SK-N-SH treated with all-trans-retinoic acid at 6 μM for 48 hours (cell line): ENCODE results near the gene GALT.

Source experiments
- ARNTL ChIP-seq: fragments of 450-650 bp; formaldehyde crosslinking; IDR thresholded peaks from 2 replicates; pipeline ENCODE4 v1.5.0; 2020; ENCODE audit warnings: low read depth, mild to moderate bottlenecking, moderate library complexity, borderline replicate concordance
- CSDC2 ChIP-seq: fragments of 250-450 bp; sonication (Bioruptor Pico); IDR thresholded peaks from 2 replicates; pipeline ENCODE4 v1.5.0; 2020; ENCODE audit warnings: mild to moderate bottlenecking, moderate library complexity
- ESRRG ChIP-seq: fragments of 250-450 bp; sonication (Bioruptor Pico); IDR thresholded peaks from 2 replicates; pipeline ENCODE4 v1.6.1; 2021; ENCODE audit warnings: mild to moderate bottlenecking
- PATZ1 ChIP-seq: fragments of 250-450 bp; sonication (Bioruptor Pico); IDR thresholded peaks from 2 replicates; pipeline ENCODE4 v1.8.0; 2020; ENCODE audit warnings: mild to moderate bottlenecking, moderate library complexity, borderline replicate concordance
- TCF4 ChIP-seq: fragments of 250-450 bp; sonication (Bioruptor Pico); IDR thresholded peaks from 2 replicates; pipeline ENCODE4 v1.8.0; 2021; ENCODE audit warnings: mild to moderate bottlenecking, moderate library complexity, borderline replicate concordance
- TSHZ2 ChIP-seq: fragments of 250-450 bp; sonication (Bioruptor Pico); IDR thresholded peaks from 2 replicates; pipeline ENCODE4 v1.5.0; 2020; ENCODE audit warnings: mild to moderate bottlenecking, moderate library complexity

GRCh38 chr9:34689116-34689470 lies 42.6 kb downstream of the GALT start:
- no peak for TF ChIP-seq CSDC2 (CRISPR knock-in tag)
- TF ChIP-seq PATZ1 (CRISPR knock-in tag), result no peak
- TF ChIP-seq TSHZ2 (CRISPR knock-in tag), result no peak
- TF ChIP-seq ARNTL (CRISPR knock-in tag), result no peak
- no peak for TF ChIP-seq ESRRG (CRISPR knock-in tag)
- no peak for TF ChIP-seq TCF4 (CRISPR knock-in tag)
